Measurements from ENCODE around the gene TUBG1. TPM values are rescaled to one million over a fixed set of nuclear protein-coding genes. Genes with fewer than 3 reads are reported as not detected.

Gene TUBG1
- total RNA-seq, 4 donors from 2014 or later = 21.8 to 56.6 (median 40.6) TPM

DNA sequence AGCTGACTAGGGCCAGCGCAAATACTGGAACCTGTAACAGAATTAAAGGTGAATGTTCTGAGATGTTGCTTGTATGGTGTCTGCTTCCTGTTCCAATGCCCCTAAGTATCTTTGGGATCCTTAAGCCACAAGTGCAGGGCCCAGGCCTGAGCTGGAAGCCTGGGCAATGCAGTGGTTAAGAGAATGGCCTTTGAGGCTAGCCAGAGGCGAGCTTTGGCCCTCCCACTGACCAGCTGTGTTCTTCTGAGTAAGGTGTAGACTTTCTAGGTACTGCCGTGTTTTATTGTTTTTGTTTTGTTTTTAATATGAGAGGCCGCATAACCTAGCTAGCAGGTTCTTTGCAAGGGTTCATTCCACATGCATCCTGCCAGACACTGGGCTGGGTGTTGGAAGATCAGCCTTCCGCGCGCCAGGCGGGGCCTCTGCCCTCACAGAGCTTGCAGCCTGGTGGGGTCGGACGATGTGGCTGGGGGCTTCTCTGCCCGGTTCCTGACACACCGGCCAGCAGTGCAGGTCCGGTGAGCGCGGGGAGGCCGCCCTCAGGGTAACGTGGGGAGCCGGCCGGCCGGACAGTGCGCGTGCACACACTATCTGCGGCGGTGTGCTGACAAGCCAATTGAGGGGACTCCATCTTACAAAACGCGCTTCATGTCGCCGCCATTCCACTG, 43.1 kb upstream of the TUBG1 start:
- Histone ChIP-seq H3K9me3 (no peaks in the 10 kb centered on the region), H3K4me3 (peak overlapping the region; percentile 82 to 91), H3K27ac (peak overlapping the region; percentile 90 to 98 (median 94)), H3K36me3 (peaks cover 0 to 59% of the 10 kb centered on the region in 2 donors), H3K4me1 (peaks cover 0 to 66% (median 38%) of the 10 kb centered on the region in 3 donors), H3K27me3 (no peaks in the 10 kb centered on the region)
- 15 to 80% methylated on average over 1 to 8 of the region's 28 CpGs for WGBS, 2 donors (ENCODE audit: low coverage in 1 of 2)
- TF ChIP-seq EP300 (IDR thresholded peaks at IDR 0.05) (no peak), POLR2AphosphoS5 (IDR thresholded peaks at IDR 0.05) (no peak), POLR2A (IDR thresholded peaks at IDR 0.05) (no peak)
- TF ChIP-seq, protein P1, sequence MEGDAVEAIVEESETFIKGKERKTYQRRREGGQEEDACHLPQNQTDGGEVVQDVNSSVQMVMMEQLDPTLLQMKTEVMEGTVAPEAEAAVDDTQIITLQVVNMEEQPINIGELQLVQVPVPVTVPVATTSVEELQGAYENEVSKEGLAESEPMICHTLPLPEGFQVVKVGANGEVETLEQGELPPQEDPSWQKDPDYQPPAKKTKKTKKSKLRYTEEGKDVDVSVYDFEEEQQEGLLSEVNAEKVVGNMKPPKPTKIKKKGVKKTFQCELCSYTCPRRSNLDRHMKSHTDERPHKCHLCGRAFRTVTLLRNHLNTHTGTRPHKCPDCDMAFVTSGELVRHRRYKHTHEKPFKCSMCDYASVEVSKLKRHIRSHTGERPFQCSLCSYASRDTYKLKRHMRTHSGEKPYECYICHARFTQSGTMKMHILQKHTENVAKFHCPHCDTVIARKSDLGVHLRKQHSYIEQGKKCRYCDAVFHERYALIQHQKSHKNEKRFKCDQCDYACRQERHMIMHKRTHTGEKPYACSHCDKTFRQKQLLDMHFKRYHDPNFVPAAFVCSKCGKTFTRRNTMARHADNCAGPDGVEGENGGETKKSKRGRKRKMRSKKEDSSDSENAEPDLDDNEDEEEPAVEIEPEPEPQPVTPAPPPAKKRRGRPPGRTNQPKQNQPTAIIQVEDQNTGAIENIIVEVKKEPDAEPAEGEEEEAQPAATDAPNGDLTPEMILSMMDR (IDR thresholded peaks at IDR 0.05) = no peak
- no peak for ATAC-seq

DNA sequence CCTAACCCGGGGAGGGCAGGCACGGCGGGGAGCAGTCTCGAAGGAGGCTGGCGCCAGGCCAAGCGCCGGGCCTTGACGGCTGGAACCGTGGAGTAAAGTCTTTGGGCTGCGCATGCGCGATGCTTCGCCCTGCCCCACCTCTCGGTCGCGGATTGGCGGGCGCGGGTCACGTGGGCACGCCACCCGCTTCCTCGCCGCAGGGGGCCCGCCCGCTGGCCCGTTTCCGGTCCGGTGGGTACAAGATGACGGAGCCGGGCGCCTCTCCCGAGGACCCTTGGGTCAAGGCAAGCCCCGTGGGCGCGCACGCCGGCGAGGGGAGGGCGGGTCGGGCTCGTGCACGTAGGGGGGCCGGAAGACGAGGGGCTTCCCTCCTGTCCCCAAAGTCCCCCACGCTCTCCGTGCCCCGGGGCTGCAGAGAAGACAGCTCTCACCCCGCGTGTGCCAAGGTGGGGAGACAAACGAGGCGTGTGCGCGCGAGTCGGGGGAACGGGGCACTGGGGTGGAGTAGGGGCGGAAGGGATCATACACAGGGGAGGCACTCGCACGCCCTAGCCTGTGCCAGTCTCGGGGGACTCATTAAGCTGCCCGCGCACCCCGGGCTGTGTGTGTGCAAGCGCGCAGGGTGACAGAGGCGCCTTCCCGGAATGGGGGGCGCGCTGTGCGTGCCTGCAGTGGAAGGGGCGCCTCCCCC, 42.5 kb upstream of the TUBG1 start, which contains the start of gene MLX:
Gene MLX (plus strand): TSS at position 218 of the 691 bp plus-strand sequence. CDS start 25 bp downstream, at position 243.
- TF ChIP-seq POLR2A (IDR thresholded peaks at IDR 0.05) = peak; percentile 40 to 61
- TF ChIP-seq, protein P1 (IDR thresholded peaks at IDR 0.05) = peak in 1 of 4 experiments; percentile 17
- peak; percentile 66 for TF ChIP-seq POLR2AphosphoS5 (IDR thresholded peaks at IDR 0.05)
- TF ChIP-seq EP300 (IDR thresholded peaks at IDR 0.05) = no peak
- peak; percentile 88 for ATAC-seq
- Histone ChIP-seq H3K27ac (peak within 1 kb of the TSS; percentile 90 to 98 (median 94)), H3K4me3 (peak within 1 kb of the TSS; percentile 82 to 91), H3K36me3 (peaks cover 0 to 66% of the 10 kb centered on the region in 2 donors), H3K4me1 (peaks cover 0 to 61% (median 37%) of the 10 kb centered on the region in 3 donors), H3K27me3 (no peaks in the 10 kb centered on the region), H3K9me3 (no peaks in the 10 kb centered on the region)
- 0% methylated on average over 16 of the region's 72 CpGs; no CpG with 5 or more reads in 1 of the 2 donors for WGBS, 2 donors (ENCODE audit: low coverage in 1 of 2)

DNA sequence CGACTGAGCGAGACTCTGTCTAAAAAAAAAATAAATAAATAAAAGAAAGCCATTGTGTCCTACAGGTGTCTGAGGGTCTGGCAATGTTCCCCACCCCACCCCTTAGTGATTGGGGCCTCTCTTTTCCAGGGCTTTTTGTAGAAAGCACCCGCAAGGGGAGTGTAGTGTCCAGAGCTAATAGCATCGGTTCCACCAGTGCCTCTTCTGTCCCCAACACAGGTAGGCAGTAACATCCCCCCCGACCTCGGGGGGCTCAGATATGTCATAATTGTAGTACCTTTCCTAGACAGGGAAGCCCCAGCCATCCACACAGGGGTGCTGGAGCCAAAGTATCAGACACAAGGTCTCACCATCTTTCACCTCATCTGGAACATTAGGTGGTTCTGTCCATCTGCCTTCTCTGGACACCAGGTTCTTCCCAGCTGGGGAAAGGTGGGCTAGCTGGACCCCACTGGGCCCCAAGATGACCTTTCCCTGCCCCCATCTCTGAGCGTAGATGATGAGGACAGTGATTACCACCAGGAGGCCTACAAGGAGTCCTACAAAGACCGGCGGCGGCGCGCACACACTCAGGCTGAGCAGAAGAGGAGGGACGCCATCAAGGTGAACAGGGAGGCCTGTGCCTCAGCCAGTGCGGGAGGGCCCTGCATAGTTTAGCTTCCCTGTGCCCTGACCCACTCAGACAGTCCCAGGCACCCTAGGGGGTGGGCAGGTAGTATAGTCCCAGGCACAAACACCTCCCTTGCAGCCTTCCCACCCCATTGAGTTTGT, 41.0 kb upstream of the TUBG1 start:
- peaks cover 0 to 80% of the 10 kb centered on the region in 2 donors for H3K36me3 ChIP-seq
- 80% methylated on average over 5 of the region's 14 CpGs; no CpG with 5 or more reads in 1 of the 2 donors for WGBS, 2 donors (ENCODE audit: low coverage in 1 of 2)
- H3K27me3 ChIP-seq = no peaks in the 10 kb centered on the region
- peaks cover 0 to 50% (median 27%) of the 10 kb centered on the region in 3 donors for H3K4me1 ChIP-seq
- no peak for ATAC-seq
- TF ChIP-seq EP300 (IDR thresholded peaks at IDR 0.05) (no peak), POLR2A (IDR thresholded peaks at IDR 0.05) (no peak), POLR2AphosphoS5 (IDR thresholded peaks at IDR 0.05) (no peak)
- TF ChIP-seq, protein P1 (IDR thresholded peaks at IDR 0.05) = no peak
- no peak overlapping the region for H3K4me3 ChIP-seq
- H3K27ac ChIP-seq = peak overlapping the region in 3 of 4 donors; percentile 26 to 95 (median 94)
- no peaks in the 10 kb centered on the region for H3K9me3 ChIP-seq

DNA sequence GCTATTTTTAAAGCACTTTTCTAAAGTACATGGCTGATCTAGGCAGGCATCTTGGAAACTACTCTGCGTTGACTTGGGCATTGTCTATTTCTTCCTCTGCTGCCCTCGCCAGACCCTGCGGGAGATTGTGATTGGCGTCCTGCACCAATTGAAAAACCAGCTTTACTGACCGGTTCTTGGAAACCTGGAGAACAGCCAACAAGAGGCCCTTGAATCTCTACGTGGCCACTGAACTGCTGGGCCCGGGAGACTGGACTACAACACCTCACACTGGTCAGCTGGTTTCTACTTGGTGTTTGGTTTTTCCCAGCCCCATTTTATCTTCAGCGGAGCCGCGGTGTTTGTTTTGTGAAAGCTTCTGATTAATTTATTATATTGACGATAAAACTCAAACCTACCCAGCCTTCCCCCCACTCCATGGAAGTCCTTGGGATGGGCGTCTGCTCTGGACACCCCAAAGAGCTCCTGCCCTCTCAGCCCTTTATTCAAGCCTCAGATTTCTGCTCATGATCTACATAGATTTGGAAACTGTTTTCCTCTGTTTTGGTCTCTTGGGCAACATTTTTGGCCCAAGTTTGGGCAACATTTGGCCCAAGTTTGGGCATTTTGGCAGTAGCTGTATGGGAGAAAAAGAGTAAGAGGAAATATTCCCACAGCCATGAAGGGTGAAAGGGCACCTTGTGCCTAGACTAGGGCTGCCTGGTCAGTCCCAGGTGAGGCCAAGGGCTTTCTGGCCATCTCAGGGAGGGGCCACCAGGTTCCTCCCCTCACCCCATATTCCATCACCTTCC, 37.9 kb upstream of the TUBG1 start:
- Histone ChIP-seq H3K27ac (no peak overlapping the region), H3K9me3 (no peaks in the 10 kb centered on the region), H3K4me1 (peaks cover 0 to 26% (median 12%) of the 10 kb centered on the region in 3 donors), H3K27me3 (no peaks in the 10 kb centered on the region), H3K36me3 (peaks cover 0 to 71% of the 10 kb centered on the region in 2 donors), H3K4me3 (no peak overlapping the region)
- ATAC-seq = no peak
- TF ChIP-seq POLR2A (IDR thresholded peaks at IDR 0.05) = no peak
- 53 to 70% methylated on average over 6 to 9 of the region's 12 CpGs for WGBS, 2 donors (ENCODE audit: low coverage in 1 of 2)
